Measurements from ENCODE around the gene ATG9B. TPM values are rescaled to one million over a fixed set of nuclear protein-coding genes. Genes with fewer than 3 reads are reported as not detected.

Gene ATG9B
- total and polyA plus RNA-seq, 9 of the 15 experiments (the other 6 are each of a cell fraction or from before 2014, with no cell fraction given), result 0.29 to 8.0 (median 2.1) TPM

DNA sequence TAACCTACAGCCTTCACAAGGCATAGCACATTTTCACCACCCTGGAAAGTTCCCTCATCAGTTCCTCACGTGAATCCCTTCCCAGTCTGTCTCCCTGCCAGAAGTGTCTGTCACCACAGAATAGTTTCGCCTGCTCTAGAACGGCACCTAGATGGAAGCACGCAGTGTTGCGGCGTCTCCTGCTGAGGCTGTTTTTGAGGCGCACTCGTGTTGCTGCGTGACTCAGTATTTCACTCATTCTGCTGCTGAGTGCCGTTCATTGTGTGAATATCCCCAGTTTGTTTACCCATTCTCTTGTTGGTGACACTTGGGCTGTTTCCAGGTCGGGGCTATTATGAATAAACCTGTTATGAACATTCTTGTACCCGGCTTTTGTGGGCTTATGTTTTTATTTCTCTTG lies 20.7 kb downstream of the ATG9B start (continued):
- TF ChIP-seq ZKSCAN1 (IDR thresholded peaks at IDR 0.05; ENCODE audit: low read depth, low read length) (0 out of 2 replicates have a peak, but pooled peaks have one; percentile 12), TCF7L2 (IDR thresholded peaks at IDR 0.05; ENCODE audit: low read depth, low read length) (no peak), KDM5B (IDR thresholded peaks at IDR 0.05; ENCODE audit: insufficient replicate concordance, low read depth, low read length) (no peak), ZNF24 (IDR thresholded peaks at IDR 0.05) (peak; percentile 59; the same call in 1 of the 2 replicates), ZKSCAN3 (CRISPR knock-in tag; IDR thresholded peaks at IDR 0.05) (no peak), MAFG (tag; conservative IDR thresholded peaks at IDR 0.05) (peak; percentile 68), GTF2A2 (tag; IDR thresholded peaks at IDR 0.05) (no peak), NCOR1 (IDR thresholded peaks at IDR 0.05) (no peak), SOX6 (IDR thresholded peaks at IDR 0.05) (peak; percentile 68), FOXK2 (conservative IDR thresholded peaks at IDR 0.05 in 1 of 2, IDR thresholded peaks at IDR 0.05 in 1 of 2; ENCODE audit: low read depth in 2 of 2) (peak; percentile 75 to 82; a peak in 3 of 4 replicates), ZNF274 (IDR thresholded peaks at IDR 0.05; ENCODE audit: borderline replicate concordance, low read depth, low read length) (no peak), TSC22D4 (tag; IDR thresholded peaks at IDR 0.05) (no peak)
- TF ChIP-seq, protein P1, sequence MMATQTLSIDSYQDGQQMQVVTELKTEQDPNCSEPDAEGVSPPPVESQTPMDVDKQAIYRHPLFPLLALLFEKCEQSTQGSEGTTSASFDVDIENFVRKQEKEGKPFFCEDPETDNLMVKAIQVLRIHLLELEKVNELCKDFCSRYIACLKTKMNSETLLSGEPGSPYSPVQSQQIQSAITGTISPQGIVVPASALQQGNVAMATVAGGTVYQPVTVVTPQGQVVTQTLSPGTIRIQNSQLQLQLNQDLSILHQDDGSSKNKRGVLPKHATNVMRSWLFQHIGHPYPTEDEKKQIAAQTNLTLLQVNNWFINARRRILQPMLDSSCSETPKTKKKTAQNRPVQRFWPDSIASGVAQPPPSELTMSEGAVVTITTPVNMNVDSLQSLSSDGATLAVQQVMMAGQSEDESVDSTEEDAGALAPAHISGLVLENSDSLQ (IDR thresholded peaks at IDR 0.05), result peak; percentile 82
- TF ChIP-seq, protein P2, sequence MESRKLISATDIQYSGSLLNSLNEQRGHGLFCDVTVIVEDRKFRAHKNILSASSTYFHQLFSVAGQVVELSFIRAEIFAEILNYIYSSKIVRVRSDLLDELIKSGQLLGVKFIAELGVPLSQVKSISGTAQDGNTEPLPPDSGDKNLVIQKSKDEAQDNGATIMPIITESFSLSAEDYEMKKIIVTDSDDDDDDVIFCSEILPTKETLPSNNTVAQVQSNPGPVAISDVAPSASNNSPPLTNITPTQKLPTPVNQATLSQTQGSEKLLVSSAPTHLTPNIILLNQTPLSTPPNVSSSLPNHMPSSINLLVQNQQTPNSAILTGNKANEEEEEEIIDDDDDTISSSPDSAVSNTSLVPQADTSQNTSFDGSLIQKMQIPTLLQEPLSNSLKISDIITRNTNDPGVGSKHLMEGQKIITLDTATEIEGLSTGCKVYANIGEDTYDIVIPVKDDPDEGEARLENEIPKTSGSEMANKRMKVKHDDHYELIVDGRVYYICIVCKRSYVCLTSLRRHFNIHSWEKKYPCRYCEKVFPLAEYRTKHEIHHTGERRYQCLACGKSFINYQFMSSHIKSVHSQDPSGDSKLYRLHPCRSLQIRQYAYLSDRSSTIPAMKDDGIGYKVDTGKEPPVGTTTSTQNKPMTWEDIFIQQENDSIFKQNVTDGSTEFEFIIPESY (CRISPR knock-in tag; IDR thresholded peaks at IDR 0.05), result peak; percentile 60; the same call in 1 of the 2 replicates
- TF ChIP-seq, protein P3, sequence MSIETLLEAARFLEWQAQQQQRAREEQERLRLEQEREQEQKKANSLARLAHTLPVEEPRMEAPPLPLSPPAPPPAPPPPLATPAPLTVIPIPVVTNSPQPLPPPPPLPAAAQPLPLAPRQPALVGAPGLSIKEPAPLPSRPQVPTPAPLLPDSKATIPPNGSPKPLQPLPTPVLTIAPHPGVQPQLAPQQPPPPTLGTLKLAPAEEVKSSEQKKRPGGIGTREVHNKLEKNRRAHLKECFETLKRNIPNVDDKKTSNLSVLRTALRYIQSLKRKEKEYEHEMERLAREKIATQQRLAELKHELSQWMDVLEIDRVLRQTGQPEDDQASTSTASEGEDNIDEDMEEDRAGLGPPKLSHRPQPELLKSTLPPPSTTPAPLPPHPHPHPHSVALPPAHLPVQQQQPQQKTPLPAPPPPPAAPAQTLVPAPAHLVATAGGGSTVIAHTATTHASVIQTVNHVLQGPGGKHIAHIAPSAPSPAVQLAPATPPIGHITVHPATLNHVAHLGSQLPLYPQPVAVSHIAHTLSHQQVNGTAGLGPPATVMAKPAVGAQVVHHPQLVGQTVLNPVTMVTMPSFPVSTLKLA (conservative IDR thresholded peaks at IDR 0.05), result peak in 1 of 2 experiments; percentile 57; a peak in 1 of 4 replicates
- TF ChIP-seq, protein P4, sequence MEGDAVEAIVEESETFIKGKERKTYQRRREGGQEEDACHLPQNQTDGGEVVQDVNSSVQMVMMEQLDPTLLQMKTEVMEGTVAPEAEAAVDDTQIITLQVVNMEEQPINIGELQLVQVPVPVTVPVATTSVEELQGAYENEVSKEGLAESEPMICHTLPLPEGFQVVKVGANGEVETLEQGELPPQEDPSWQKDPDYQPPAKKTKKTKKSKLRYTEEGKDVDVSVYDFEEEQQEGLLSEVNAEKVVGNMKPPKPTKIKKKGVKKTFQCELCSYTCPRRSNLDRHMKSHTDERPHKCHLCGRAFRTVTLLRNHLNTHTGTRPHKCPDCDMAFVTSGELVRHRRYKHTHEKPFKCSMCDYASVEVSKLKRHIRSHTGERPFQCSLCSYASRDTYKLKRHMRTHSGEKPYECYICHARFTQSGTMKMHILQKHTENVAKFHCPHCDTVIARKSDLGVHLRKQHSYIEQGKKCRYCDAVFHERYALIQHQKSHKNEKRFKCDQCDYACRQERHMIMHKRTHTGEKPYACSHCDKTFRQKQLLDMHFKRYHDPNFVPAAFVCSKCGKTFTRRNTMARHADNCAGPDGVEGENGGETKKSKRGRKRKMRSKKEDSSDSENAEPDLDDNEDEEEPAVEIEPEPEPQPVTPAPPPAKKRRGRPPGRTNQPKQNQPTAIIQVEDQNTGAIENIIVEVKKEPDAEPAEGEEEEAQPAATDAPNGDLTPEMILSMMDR (IDR thresholded peaks at IDR 0.05 in 2 of 3, conservative IDR thresholded peaks at IDR 0.05 in 1 of 3; ENCODE audit: insufficient read depth in 2 of 3, low read depth in 1 of 3, low read length in 3 of 3), result peak; percentile 41 to 59 (median 52); a peak in 4 of 6 replicates
- TF ChIP-seq, protein P5, sequence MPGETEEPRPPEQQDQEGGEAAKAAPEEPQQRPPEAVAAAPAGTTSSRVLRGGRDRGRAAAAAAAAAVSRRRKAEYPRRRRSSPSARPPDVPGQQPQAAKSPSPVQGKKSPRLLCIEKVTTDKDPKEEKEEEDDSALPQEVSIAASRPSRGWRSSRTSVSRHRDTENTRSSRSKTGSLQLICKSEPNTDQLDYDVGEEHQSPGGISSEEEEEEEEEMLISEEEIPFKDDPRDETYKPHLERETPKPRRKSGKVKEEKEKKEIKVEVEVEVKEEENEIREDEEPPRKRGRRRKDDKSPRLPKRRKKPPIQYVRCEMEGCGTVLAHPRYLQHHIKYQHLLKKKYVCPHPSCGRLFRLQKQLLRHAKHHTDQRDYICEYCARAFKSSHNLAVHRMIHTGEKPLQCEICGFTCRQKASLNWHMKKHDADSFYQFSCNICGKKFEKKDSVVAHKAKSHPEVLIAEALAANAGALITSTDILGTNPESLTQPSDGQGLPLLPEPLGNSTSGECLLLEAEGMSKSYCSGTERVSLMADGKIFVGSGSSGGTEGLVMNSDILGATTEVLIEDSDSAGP (CRISPR knock-in tag; IDR thresholded peaks at IDR 0.05), result no peak
